HG03095 (cell line): ENCODE measurements around the gene RANBP10.
"Not testable (repeated sequence)": the region's sequence is repeated elsewhere in the genome, so short reads cannot be mapped to it uniquely, and the experiment has no call there.

Source experiments
- ATAC-seq: cut with Tn5 transposase; IDR thresholded peaks from one replicate; pipeline ENCODE4 v1.9.1; 2021; ENCODE audit warnings: moderate library complexity; ENCODE audit not compliant: unreplicated experiment

Gene RANBP10

GRCh38 chr16:67806428-67807147 lies at the start of gene RANBP10, which contains the start of gene TSNAXIP1:
TSS of gene RANBP10 (minus strand) at chr16:67806560. CDS start at chr16:67806536, 24 bp downstream.
TSS of gene TSNAXIP1 (plus strand) at chr16:67806889. CDS start at chr16:67807150, 261 bp downstream.
- ATAC-seq, result peak; percentile 86

GRCh38 chr16:67855789-67856188 lies 49.4 kb upstream of the RANBP10 start:
- no peak for ATAC-seq

GRCh38 chr16:67853670-67854069 lies 47.3 kb upstream of the RANBP10 start:
- no peak for ATAC-seq

- no peak for ATAC-seq
These were observed 41.8 kb upstream of the RANBP10 start for GRCh38 chr16:67848118-67848517.

DNA sequence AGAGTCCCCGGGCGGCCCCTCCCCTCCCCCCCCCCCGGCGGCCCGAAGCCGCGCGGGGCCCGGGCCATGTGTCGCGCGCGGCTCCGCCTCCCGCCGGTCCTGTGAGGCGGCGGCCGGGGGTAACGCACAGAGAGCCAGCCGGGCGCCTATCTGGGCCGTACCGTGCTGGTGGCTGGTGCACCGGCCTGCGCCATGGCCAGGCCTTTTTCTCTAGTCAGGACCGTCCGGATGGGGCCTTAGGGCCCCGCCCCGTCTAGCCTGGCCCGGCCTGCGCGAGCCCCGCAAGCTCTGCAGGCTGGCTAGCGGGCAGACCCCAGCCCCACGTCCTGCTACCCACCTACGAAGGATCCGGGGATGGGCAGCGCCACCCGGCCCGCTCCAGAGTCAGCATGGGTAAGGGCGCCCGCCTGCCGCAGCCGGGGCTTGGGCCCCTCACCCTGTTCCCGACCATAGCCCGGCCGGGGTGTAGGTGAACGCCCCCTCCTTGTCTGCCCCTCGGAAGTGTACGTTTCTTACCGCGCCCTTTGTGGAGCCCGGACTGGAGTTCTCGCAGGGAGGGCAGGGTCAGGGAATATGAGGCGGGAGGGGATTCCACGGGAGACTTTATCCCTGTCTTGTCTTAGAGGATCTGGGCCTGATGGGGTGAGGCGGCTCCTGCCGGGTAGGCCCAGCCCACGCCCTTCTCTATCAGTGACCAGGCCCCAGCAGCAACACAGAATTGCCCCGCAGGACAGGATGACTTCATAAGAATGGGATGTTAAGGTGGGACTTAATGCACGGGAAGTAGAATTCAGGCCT lies 40.9 kb upstream of the RANBP10 start, which contains the start of gene CENPT:
CENPT (minus strand) TSS at position 630 of the 798 bp plus-strand sequence. CDS start 13,834 bp downstream, outside the sequence.
- peak; percentile 25 for ATAC-seq

DNA sequence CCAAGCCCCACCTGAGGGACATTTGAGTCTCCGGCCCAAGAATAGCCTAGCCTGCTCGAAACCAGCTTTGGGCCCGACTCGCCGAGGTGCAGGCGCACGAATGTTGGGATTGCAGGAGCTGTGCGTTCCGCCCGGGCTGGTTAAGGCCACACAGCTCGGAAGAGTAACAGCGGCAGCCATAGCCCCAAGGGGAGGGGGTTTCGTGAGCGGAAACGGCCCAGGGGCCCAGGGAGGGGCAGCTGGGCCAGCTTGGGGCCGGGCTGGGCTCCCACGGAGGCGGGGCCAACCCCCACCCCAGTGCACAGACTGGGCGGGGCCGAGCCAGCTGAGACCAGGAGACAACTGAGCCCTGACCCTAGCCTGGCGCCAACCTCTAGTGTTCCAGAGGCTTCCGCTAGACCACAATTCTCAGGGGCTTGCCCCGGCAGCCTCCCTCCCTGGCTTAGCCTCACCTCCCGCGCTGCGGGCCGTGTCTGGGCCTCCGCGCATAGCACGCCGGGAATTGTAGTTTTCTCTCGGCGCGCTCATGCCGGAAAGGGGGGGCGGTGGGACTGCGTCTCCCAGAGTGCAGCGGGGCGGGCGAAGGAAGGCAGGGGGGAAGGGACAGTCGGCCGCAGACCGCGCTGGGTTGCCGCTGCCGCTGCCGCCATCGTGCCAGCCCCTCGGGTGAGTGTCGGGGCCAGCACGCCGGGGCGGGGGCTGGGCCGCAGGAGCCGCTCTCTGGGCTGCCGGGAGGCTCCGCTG lies 40.1 kb upstream of the RANBP10 start, which contains the start of gene NUTF2:
NUTF2 (plus strand) TSS at position 614 of the 744 bp plus-strand sequence. CDS start 18,198 bp downstream, outside the sequence.
- peak; percentile 52 for ATAC-seq

DNA sequence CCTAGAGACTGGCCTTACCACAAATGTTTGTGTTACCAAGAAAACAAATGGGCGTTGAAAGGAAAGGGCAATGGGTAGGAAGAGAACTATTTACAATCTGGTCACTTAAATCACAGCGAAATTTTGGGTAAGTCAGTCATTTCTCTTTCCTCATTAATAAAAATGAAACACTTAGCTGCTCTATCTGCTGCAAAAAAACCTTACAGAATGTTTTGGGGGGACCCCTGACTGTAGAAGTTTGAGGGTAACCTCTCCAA lies 39.6 kb upstream of the RANBP10 start:
- no peak for ATAC-seq

DNA sequence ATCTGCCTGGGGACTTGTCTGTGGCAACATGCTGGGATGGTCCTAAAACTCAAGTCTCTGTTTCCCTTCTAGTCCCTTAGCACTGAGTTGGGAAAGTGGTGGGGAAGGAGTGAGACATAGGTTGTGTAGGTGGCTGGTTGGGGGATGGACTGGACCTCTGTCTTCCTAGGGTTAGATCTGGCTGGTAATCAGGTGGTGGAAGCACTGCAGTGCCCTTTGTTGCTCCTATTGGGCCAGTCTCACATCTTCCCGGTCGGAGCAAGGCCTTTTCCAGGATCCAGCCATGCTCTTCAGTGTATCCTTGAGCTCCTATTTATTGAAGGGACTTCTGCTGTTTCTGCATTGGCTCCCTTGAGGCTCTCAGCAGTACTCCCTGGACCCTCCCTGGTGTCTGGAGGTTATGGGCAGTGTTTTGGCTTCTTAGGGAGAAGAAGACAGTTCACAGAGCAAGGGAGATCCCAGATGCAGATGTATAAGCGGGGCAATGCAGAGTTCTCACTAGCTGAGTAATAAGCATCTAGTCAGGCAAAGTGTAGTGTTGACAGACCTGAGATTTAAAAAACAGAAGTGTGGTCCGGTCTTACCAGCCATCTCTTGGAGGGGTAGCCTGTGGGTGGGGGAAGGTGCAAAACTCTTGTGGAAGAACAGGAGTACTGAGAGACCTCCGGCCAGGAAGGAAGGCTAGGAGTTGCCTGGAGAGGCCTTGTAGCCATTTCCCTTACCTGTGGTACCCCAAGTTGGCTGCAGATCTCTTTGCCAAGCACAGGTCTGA lies 39.1 kb upstream of the RANBP10 start:
- no peak for ATAC-seq

DNA sequence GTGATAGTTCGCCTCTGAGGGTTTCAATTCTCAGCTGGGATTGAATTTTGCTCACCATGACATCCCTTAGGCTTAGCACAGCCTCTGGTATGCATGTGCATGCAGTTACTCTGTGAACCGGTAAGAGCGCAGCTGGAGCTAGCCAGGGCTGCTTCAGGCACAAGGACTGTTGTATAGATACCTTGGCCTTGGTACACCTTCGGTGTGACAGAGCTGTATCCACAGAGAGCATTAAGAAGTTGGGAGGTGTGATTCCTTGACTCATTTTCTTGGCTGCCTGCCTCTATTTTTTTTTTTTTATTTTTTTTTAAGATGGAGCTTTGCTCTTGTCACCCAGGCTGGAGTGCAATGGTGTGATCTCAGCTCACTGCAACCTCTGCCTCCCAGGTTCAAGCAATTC lies 38.1 kb upstream of the RANBP10 start:
- no peak for ATAC-seq

DNA sequence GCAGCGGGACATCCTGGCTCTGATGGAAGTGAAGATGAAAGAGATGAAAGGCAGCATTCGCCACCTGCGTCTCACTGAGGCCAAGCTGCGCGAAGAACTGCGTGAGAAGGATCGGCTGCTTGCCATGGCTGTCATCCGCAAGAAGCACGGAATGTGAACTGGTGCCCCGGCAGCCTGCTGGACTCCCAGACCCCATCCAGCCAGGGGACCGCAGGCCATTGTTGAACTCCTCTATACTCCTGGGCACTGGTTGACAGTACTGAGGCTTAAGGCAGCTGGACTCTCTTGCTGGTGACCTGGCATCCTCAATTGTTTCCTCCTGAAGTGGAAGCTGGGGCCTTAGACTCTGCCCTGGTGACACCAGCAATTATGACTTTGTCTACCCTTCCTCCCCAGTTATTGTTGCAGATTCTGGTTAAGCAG lies 37.0 kb upstream of the RANBP10 start:
- no peak for ATAC-seq

DNA sequence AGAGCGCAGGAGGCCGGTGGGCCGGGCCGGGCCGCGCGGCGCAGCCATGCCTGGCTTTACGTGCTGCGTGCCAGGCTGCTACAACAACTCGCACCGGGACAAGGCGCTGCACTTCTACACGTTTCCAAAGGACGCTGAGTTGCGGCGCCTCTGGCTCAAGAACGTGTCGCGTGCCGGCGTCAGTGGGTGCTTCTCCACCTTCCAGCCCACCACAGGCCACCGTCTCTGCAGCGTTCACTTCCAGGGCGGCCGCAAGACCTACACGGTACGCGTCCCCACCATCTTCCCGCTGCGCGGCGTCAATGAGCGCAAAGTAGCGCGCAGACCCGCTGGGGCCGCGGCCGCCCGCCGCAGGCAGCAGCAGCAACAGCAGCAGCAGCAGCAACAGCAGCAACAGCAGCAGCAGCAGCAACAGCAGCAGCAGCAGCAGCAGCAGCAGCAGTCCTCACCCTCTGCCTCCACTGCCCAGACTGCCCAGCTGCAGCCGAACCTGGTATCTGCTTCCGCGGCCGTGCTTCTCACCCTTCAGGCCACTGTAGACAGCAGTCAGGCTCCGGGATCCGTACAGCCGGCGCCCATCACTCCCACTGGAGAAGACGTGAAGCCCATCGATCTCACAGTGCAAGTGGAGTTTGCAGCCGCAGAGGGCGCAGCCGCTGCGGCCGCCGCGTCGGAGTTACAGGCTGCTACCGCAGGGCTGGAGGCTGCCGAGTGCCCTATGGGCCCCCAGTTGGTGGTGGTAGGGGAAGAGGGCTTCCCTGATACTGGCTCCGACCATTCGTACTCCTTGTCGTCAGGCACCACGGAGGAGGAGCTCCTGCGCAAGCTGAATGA lies 36.4 kb upstream of the RANBP10 start:
- ATAC-seq, result no peak

DNA sequence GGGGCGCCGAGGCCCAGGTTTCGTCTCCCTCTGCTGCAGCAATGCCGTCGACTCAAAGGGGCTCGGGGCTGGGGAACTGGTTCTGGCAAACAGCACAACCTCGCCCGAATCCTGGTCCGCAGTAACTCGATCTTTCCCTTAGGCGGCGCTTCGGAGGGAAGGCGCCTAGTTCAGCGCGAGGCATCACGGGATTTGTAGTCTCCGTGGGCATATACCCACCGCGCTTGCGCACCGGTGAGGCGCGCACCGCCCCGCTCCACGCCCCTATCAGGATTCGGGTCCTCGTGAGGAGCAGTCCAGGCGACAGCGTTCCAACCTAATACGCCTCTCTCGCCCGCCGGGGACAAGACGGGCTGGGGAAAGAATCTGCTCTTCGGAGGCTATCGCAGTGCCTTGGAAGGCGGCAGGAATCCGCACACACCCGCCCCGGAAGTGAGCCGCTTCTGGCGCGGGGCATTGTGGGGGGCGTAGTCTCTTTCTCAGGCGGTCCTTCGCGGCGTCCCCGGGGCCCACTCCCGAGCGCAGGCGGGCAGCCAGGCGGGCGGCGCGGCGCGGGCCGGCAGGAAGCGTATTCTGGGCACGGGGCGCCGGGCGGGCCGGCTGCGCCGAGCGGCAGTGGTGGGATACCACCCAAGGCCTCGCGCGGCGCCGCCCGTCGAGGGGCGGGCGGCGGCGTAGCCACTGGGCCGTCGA lies 35.6 kb upstream of the RANBP10 start, which contains the start of gene THAP11:
THAP11 (plus strand) TSS at position 505 of the 693 bp plus-strand sequence. CDS start 235 bp downstream, outside the sequence.
- ATAC-seq, result peak; percentile 40

DNA sequence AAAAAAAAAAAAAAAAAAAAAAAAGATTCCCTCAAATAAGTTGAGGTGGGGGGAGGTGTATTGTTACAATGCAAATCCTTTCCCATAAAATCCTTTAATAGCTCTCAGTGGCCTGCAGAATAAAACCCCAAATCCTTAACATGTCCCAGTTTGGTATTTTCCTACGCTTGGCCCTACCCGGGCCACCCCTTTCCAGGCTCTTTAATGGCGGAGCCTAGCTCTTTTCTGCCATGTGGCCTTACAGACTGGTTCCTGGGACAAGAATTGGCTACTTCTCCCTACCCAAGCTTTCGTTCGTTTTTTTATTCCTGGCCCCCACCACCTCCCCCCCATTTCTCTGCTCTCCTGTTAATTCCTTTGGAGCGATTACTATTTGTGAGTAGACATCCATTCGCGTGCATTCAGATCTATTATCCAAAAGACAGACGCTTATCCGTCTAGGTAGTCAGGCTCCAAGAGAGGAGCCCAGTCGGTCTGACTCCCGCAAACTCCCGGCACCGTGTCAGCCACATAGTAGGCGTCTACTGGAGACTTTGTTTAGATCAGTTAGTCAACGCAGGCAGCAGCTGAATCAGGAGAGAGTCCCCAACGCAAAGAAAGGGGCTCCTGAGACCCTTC lies 34.9 kb upstream of the RANBP10 start:
- no peak for ATAC-seq

DNA sequence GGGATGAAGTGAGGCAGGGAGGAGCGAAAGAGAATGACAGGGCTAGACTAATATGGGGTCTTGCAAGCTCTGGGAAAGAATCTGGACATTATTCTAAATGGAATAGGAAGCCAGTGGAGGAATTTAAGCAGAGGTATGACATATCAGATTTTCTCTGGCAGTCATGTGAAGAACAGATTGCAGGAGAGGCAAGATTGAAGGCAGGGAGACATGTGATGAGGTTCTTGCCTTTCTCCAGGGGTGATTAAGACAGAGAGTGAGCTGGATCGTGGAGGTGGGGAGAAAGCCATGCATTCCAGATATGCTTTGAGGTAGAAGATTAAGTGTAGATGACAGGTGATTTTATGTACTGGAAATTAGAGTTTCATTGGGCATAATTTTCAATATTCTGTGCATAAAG lies 31.5 kb upstream of the RANBP10 start:
- ATAC-seq, result no peak

GRCh38 chr16:67837190-67837589 lies 30.8 kb upstream of the RANBP10 start:
- not testable (repeated sequence) for ATAC-seq

DNA sequence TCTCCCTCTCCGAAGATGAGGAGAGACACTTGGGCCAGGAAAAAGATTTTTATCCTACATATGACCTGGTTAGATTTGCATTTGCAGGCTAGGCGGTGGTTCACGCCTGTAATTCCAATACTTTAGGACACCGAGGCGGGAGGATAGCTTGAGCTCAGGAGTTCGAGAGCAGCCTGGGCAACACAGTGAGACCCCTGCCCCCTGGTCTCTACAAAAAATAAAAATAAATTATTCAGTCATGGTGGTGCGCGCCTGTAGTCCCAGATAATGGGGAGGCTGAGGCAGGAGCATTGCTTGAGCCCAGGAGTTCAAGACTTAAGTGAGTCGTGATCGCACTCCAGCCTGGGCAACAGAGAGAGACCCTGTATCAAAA lies 27.9 kb upstream of the RANBP10 start:
- no peak for ATAC-seq

GRCh38 chr16:67833415-67834241 lies 27.3 kb upstream of the RANBP10 start:
- peak; percentile 98 for ATAC-seq

GRCh38 chr16:67833030-67833414 lies 26.7 kb upstream of the RANBP10 start:
- ATAC-seq, result no peak
